ENCODE data around the gene SH2D4B.

DNA sequence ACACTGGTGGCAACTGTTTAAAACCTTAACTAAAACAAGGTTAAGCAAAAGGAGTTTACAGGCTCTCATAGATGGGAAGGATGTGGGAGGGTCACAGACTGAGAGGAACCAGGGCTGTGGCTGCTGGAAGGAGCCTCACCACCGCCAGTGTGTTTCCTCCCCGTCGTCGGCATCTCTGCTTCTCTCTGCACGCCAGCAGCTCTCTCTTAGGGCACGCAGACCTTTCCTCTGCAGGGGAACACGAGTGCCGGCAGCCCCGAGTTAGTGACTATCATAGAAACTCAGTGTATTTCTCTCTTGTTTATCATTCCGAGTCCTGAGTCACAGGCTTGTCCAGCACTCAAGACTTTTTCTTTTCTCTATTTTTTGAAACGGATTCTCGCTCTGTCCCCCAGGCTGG lies 8.1 kb upstream of the SH2D4B start:
- TF ChIP-seq ZNF274 (IDR thresholded peaks at IDR 0.05; ENCODE audit: low read depth, low read length) (no peak), YY1 (IDR thresholded peaks at IDR 0.05; ENCODE audit: insufficient read depth, insufficient read length) (no peak)
